Forelimb muscle (tissue), 1 donor: ENCODE data around the gene FAM53B. TPM values are rescaled to one million over a fixed set of nuclear protein-coding genes. Genes with fewer than 3 reads are reported as not detected.

Source experiments
- DNase-seq: peaks from one replicate; pipeline ENCODE4 v3.0.0-alpha.2; 2013; ENCODE audit warnings: low read depth
- polyA plus RNA-seq: library from polyadenylated mRNA; unstranded; fragments of 120-200 nt; gene quantifications from one replicate; pipeline ENCODE4 v1.2.1, GENCODE V29; 2013; ENCODE audit not compliant: insufficient read length

Gene FAM53B
- polyA plus RNA-seq, 1 donor, result 27.6 TPM

DNA sequence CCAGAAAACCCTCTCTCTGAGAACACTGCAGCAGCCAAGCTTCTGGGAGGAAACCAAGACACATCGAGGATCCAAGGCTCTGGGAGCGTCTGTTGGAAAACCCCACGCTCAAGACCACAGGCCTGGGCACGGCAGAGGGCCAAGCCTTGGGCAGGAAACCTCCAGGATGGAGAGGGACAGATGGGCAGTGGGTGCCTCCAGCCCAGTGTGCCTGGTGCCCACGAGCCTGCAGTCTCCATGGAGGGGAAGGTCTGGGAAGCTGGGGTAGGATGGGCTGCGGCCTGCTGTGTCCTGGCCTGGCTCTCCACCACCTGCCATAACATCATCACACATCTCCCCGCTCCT lies 96.1 kb downstream of the FAM53B start:
- no peak for DNase-seq

DNA sequence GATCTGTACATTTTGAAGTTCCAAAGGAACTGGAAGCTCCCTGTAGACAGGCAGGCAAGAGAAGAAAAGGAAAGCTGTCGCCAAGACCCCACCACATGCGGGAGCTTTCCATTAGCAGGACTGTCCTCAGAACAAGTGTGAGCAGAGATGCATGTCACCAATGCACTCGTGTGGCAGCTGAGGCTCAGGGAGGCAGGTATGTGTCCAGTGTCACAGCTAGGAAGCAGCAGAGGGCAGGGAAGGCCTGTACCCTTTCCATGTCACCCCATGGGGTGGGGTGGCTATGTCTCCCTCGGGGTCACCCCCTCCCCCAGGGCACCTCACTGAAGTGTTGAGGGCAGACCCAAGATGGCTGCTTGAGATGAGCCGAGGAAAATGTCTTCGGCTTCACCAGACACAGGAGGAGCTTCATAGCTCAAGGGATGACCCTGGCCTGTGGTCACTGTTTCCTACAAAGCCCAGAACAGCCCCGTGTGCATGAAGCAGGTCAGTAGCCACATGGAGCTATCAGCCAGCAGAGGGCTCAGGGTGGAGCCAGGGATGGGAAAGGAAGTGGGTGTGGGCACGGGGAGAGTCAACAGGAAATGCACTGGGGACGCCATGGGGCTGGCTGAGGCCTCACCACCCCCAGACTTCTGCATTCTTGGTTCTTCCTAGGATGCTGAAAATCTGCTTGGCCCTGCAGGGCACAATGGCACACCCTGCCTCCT lies 96.6 kb downstream of the FAM53B start:
- no peak for DNase-seq

GRCh38 chr10:124646483-124647352 lies 97.5 kb downstream of the FAM53B start:
- DNase-seq, result no peak

GRCh38 chr10:124645467-124646095 lies 98.6 kb downstream of the FAM53B start:
- DNase-seq, result no peak

GRCh38 chr10:124644771-124645415 lies 99.3 kb downstream of the FAM53B start:
- DNase-seq, result no peak

DNA sequence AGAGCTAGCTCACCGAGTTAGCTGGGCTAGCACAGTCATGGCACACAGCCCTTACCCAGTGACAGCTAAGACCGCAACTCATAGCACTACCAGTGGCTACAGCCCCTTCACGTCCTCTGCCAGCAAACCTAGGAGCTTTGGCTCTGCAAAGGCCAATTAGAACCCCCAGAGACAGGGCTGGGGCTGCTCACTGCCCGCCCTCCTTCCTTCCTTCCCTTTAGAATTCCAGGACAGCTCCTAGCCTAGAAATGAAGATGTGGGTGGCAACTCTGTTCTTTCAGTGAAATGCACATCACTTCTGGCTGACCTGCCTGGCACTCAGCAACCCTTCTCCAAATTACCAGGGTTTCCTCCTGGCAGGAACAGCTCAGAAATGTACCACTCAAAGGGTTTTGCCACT lies 99.9 kb downstream of the FAM53B start:
- no peak for DNase-seq

DNA sequence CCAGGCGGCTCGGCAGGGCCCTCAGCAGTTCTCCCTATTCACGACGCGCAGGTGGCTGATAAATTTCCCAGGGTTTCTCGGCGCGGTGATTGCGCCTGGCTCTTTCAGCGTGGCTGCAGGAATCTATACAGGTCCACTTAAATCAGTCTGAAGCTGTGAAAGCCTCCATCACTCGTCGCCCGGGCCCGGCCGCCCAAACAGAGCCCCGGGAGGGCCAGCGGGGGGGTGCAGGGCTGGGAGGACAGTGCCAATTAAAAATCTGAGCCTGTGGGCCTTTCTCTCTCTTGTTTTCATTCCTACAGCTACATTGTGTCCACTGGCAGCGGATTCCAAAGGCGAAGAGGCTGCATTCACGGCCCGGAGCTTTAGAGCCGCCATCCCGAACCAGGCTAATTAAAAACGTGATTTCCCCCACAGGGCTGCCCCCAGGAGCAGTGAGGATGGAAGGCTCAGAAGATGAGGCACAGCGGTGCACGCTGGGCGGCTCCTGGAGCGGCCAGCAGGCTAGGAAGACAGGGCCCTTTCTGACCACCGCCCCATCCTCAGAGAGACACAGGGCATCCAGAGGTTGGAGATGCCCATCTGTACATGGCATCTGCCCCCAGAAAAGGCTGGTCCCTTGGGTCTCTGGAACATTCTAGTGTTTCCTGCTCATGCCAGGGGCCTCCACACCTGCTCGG lies 100.7 kb downstream of the FAM53B start:
- no peak for DNase-seq

DNA sequence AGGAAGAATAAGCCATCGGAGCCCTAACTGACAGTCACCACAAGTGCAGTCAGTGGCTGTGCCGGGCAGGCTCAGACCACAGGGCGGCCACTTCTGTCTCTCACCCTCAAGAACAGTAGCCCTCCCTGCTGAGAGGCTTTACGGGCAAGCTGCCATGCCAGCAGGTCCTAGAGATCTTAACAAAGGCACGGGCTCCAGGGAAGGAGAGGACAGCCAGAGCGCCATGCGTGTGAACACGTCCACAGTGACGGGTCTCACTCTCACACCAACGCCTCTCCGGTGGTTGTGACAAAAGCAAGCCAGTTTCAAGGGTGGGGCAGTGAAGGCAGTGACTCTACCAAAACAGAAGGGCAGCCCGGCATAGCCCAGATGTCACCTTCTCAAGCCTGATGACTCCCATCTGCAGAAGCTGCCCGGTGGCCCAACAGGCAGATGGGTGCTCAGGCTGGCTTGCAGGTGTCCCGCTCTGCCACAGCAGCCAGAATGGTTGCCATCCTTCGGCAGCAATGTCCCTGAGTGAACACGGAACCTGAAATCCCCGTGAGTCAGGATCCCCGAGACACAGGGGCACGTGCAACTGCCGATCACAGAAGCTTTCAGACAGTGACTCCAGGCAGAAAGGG lies 102.0 kb downstream of the FAM53B start:
- DNase-seq, result no peak

DNA sequence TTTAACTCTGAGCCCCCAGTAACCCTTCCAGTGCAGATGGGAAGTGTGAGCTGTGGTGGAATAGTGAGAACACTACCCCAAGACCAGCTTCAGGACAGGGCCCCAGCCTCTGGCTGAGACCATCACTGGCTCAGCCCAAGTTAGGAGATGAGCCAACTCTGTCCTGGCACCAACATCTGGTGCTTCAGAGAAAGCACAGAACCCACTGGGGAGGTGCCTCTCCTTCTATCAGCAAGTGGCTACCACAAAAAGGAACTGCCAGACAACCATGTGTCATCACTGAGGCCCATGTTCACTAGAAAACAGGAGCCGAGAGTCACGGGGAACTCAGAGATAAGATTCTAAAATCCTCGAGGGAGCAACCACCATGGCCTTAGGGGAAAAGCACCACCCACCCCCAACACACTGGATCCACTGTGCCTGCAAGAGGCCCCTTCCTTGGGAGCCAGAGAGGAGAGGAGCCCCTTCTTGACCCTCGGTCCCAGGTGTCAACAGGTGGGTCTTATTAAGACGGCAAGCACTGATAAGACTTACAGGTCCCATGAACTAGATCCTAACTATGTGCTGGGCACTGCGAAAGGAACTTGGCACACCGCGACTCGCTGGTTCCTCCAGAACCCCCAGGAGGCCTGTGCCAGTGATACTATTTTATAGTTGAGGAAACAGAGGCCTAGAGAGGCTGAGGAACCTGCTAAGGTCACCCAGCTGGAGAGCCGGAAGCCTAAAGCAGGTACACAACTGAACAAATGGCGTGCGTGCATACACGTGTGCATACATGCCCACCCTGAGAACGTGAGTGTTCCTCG lies 102.7 kb downstream of the FAM53B start:
- no peak for DNase-seq

DNA sequence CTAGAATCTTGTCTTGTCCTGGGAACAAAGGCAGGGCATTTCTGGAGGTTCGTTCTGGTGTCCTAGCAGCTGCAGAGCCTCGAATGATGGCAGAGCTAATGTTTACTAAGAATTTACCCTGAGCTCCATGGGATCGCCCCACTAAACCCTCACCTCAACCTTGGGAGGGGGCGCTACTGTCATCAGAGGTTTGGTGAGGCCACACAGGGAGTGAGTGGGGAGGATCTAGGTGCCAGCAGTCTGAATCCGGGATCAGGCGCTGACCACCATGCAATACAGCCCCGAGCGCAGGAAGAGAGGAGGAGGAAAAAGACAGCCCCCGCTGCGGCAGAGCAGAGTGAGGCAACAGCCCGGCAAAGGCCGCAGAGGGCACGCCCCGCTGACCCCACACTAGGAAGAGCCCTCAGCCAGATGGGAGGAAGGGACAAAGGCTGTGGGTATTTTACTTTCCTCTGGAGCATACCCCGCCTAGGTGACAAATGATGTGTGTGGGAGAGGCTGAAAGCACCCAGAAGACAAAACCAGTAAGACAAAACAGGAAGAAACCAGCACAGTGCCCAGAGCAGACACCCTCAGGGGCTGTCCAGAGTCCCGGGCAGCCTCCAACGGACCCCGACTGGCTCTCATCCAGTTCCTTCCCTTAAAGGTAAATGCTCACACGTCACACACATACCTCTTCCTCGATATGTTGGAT lies 103.5 kb downstream of the FAM53B start:
- DNase-seq, result no peak

GRCh38 chr10:124640056-124640455 lies 104.1 kb downstream of the FAM53B start:
- no peak for DNase-seq

DNA sequence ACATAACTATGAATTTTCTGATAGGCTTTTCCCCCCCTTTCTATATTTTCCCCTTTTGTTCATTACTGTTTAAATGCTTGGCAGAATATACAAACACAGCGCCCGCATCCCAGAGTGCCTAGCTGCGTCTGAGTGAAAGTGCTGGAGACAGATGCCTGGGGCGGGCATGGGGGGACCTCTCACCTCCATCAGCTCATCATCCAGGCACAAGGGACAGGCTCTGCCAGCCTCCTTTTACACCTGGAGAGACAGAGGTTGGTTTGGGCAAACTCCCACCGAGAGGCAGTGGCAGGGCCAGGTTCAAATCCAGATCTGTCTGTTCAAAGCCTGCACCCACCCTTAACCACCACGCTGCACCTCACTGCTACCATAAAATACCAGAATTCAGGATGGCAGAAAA lies 104.5 kb downstream of the FAM53B start:
- DNase-seq, result no peak

- no peak for DNase-seq
Measured at GRCh38 chr10:124639206-124639605, 105.0 kb downstream of the FAM53B start.

DNA sequence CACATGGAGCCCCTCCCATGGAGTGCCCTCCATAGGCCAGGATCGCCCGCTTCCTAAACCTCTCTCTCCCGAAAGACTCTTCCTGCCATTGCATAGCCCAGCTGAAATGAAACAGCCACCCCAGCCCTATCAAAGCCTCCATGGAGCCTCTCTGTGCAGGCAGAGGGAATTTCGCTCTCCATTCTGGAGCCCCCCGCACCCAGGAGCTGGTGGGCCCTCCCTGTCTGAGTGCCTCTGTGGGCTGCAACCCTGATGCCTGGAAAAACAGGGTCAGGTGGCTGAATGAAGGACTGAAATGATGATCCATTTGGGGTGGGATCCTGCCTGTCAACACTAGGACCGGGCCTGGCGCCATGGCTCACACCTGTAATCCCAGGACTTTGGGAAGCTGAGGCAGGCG lies 106.4 kb downstream of the FAM53B start:
- DNase-seq, result no peak

GRCh38 chr10:124637091-124637700 lies 107.0 kb downstream of the FAM53B start:
- no peak for DNase-seq

DNA sequence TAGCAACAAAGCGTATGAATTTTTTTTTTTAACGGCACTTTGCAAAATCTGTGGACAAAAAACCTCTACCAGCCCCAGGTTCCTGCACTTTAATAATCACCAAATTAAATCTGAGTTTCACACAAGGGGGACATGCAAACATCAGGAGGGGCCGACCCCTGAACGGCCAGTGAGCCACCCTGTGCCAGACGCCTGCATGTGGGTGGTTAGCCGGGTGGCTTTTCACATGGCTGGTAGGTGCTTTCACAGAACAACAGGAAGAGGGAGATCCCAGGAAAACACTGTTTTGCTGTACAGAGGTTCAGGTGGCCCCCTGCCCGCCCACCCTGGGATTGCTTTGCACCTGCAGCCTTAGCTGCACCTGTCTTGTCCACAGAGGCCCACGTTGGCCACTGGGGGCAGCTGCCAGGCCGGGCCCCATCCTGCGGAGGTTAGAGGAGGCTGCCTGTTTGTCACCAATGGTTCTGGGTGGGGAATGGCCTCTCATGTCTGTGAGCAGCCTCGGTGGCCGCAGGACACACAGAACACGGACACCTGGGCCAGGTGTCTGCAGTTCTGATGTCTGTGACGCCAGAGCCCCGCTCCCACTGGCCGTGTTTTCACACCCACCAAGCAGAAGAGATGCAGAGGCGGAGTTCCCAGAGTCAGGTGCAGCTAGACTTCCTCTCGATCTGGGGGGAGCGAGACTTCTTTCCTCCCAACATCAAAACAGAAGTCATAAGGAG lies 107.7 kb downstream of the FAM53B start:
- DNase-seq, result no peak

DNA sequence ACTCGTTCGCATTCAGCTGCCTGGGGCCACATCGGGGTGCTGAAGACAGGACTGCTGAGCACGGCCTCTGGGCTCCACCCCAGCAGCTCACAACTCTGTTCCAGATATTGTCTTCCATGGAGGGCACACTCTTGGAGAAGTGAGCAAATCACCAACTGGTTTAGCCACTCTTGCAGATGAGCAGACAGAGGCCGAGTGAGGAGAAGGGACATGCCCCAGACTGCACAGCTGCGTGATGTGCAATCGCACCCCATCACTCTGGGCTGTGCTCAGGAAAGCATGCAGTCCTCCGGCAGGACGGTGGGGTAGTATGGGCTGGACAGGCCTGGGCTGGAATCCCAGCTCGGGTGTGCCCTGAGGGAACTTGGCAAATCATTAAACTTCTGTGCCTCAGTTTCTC lies 111.6 kb downstream of the FAM53B start:
- DNase-seq, result no peak

DNA sequence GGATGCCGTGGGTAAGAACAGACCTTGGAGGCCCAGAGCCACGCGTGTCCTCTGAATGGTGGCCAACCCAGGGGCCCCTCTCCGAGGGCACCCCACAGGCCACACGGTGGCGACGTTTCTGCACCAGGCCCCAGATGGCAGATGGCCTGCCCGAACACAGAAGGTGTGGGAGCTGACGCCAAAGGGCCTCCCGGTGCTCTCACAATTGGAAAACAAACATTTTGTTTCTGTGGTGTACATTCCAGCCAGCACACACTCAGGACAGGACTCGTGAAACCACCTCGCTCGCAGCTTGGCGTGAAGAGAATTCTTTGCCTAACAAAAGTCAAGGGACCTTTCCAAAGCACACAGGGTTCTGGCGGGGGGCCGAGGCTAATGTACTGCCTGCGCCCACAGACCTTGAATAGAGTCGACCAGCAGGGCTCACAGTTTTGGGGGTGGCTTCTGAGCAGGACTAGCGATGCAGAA lies 112.1 kb downstream of the FAM53B start:
- DNase-seq, result no peak

GRCh38 chr10:124630551-124630950 lies 113.6 kb downstream of the FAM53B start:
- DNase-seq, result no peak
